ENCODE results near the gene FN3K. TPM values are rescaled to one million over a fixed set of nuclear protein-coding genes. Genes with fewer than 3 reads are reported as not detected.

The FN3K gene
- polyA plus RNA-seq, 3 donors, result 0.15 TPM; not detected in 2

DNA sequence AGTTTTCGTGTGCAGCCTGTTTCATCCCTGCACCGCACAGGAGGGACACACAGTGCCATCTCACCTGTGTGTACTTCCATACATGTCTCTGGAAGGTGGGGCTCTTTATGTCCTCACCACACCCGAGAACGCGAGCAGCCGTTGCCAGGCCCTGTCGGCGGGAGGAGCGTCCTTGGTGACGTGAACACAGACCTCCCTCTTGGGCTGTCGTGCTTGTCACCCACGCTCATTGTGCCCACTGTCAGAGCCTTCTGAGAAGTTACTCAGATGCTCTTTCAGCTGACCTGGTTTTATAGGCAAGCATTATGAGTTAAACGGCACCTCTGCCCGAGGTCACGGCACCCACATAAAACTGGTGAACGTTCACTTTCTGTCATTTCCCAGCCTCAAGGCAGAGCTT lies 64.2 kb downstream of the FN3K start:
- no peak overlapping the region for H3K27ac ChIP-seq (ENCODE audit: low read depth in 1 of 2, low read length in 2 of 2)
- peaks cover 0 to 4% of the 10 kb centered on the region in 2 donors for H3K9me3 ChIP-seq (replicated peaks in 1 of 2; ENCODE audit: control insufficient read depth in 1 of 2, insufficient read depth in 1 of 2, low read length in 2 of 2)
- no peak overlapping the region for H2AFZ ChIP-seq (ENCODE audit: insufficient read depth, low read depth, low read length, poor library complexity, severe bottlenecking)
- WGBS (ENCODE audit: insufficient coverage), result 96% methylated on average over 13 of the region's 16 CpGs
- Mint-ChIP-seq H3K36me3 (peaks cover 31 to 35% of the 10 kb centered on the region in 2 donors), H3K4me1 (no peaks in the 10 kb centered on the region), H3K27me3 (ENCODE audit: low read depth in 3 of 3) (peaks cover 0 to 2% (median 0%) of the 10 kb centered on the region in 3 donors), H3K9me3 (peaks cover 3 to 8% (median 5%) of the 10 kb centered on the region in 7 donors), H3K4me3 (no peak overlapping the region), H3K27ac (no peak overlapping the region)
- intact Hi-C loops (cut with micrococcal nuclease), result loop anchor here in 1 of 2 donors (10.0 kb wide), 1 partner anchor 135 kb away; no protein-coding TSS in a partner anchor
- no peak overlapping the region for H3K9ac ChIP-seq (ENCODE audit: insufficient read depth, low read length, poor library complexity, severe bottlenecking)
- no peaks in the 10 kb centered on the region for H3K4me1 ChIP-seq (ENCODE audit: control insufficient read depth in 1 of 2, insufficient read depth in 2 of 2, low read length in 2 of 2)
- no peak overlapping the region for H3K4me3 ChIP-seq (replicated peaks in 1 of 3; ENCODE audit: low read depth in 2 of 3, low read length in 3 of 3)
- no peaks in the 10 kb centered on the region for H4K20me1 ChIP-seq (ENCODE audit: insufficient read depth, low read length)
- no peaks in the 10 kb centered on the region for H3K27me3 ChIP-seq (ENCODE audit: control insufficient read depth in 2 of 2, insufficient read depth in 2 of 2, low read length in 2 of 2)
- TF ChIP-seq, protein P1, sequence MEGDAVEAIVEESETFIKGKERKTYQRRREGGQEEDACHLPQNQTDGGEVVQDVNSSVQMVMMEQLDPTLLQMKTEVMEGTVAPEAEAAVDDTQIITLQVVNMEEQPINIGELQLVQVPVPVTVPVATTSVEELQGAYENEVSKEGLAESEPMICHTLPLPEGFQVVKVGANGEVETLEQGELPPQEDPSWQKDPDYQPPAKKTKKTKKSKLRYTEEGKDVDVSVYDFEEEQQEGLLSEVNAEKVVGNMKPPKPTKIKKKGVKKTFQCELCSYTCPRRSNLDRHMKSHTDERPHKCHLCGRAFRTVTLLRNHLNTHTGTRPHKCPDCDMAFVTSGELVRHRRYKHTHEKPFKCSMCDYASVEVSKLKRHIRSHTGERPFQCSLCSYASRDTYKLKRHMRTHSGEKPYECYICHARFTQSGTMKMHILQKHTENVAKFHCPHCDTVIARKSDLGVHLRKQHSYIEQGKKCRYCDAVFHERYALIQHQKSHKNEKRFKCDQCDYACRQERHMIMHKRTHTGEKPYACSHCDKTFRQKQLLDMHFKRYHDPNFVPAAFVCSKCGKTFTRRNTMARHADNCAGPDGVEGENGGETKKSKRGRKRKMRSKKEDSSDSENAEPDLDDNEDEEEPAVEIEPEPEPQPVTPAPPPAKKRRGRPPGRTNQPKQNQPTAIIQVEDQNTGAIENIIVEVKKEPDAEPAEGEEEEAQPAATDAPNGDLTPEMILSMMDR (IDR thresholded peaks at IDR 0.05), result no peak
- H3K36me3 ChIP-seq (replicated peaks in 1 of 2; ENCODE audit: control insufficient read depth in 1 of 2, insufficient read depth in 2 of 2, low read length in 2 of 2), result peaks cover 6 to 12% of the 10 kb centered on the region in 2 donors
- no peak overlapping the region for H3K4me2 ChIP-seq (replicated peaks; ENCODE audit: extremely low read depth, low read length, poor library complexity, severe bottlenecking)
- no peaks in the 10 kb centered on the region for H3K79me2 ChIP-seq (ENCODE audit: insufficient read depth, low read length)
- DNase-seq, result no peak

Other genes starting within 250 kb of the FN3K start
- gene FOXK2, start 215.9 kb upstream of the FN3K start, polyA plus RNA-seq, result 10 to 100 TPM in 1 of 3 donors, 1 to 10 TPM in 2; 3.5 to 18.4 (median 4.7) TPM
- 10 to 100 TPM; 42.6 to 82.6 (median 60.3) TPM for gene WDR45B, start 87.2 kb upstream of the FN3K start, polyA plus RNA-seq
- 1 to 10 TPM in 1 of 3 donors, under 1 TPM in 2; 0.75 to 2.2 (median 0.95) TPM for gene RAB40B, start 36.9 kb upstream of the FN3K start, polyA plus RNA-seq
- 10 to 100 TPM; 16.5 to 24.8 (median 23.2) TPM for gene FN3KRP, start 18.9 kb upstream of the FN3K start, polyA plus RNA-seq
- 10 to 100 TPM; 54.7 to 74.0 (median 66.6) TPM for gene TBCD, start 16.4 kb downstream of the FN3K start, polyA plus RNA-seq
- gene ZNF750, start 104.4 kb downstream of the FN3K start, polyA plus RNA-seq, result not detected